ENCODE measurements around the gene GALNTL6. TPM values are rescaled to one million over a fixed set of nuclear protein-coding genes. Genes with fewer than 3 reads are reported as not detected.

The GALNTL6 gene
- total and polyA plus RNA-seq, 7 donors: 0.14 to 2.5 (median 0.42) TPM; not detected in 1

- Histone ChIP-seq H3K27me3 (no peaks in the 10 kb centered on the region), H3K4me3 (no peak overlapping the region), H3K36me3 (no peaks in the 10 kb centered on the region), H3K9me3 (no peaks in the 10 kb centered on the region), H3K27ac (no peak overlapping the region), H3K4me1 (no peaks in the 10 kb centered on the region)
- intact Hi-C loops (cut with DNase I): no loop called here
- DNase-seq: no peak
- TF ChIP-seq, protein P1, sequence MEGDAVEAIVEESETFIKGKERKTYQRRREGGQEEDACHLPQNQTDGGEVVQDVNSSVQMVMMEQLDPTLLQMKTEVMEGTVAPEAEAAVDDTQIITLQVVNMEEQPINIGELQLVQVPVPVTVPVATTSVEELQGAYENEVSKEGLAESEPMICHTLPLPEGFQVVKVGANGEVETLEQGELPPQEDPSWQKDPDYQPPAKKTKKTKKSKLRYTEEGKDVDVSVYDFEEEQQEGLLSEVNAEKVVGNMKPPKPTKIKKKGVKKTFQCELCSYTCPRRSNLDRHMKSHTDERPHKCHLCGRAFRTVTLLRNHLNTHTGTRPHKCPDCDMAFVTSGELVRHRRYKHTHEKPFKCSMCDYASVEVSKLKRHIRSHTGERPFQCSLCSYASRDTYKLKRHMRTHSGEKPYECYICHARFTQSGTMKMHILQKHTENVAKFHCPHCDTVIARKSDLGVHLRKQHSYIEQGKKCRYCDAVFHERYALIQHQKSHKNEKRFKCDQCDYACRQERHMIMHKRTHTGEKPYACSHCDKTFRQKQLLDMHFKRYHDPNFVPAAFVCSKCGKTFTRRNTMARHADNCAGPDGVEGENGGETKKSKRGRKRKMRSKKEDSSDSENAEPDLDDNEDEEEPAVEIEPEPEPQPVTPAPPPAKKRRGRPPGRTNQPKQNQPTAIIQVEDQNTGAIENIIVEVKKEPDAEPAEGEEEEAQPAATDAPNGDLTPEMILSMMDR (IDR thresholded peaks at IDR 0.05): no peak
- 79 to 89% methylated on average over 2 of the region's 2 CpGs for WGBS, 2 donors
Measured at GRCh38 chr4:172035562-172035961, 222.4 kb downstream of the GALNTL6 start.

DNA sequence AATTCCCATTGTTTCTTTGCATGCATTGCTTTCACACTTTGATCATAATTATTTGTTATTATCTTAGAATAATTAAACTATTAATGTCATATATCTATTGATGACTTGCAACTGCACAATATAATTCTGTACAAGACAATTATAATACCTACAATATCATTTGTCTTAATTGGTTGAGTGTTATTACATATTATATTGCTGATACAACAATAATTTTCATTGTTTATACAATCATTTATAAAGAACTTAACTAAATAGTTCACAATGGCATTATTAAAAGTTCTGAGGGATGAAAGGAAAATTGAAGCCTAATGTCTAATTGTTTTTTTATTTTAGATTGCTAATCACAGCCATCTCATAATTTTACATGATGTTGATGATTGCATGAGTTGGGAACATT, 227.6 kb downstream of the GALNTL6 start:
- intact Hi-C loops (cut with DNase I): no loop called here
- DNase-seq: no peak
- Histone ChIP-seq H3K4me1 (no peaks in the 10 kb centered on the region), H3K36me3 (no peaks in the 10 kb centered on the region), H3K9me3 (no peaks in the 10 kb centered on the region), H3K27ac (no peak overlapping the region), H3K27me3 (no peaks in the 10 kb centered on the region), H3K4me3 (no peak overlapping the region)
- TF ChIP-seq, protein P1 (IDR thresholded peaks at IDR 0.05): no peak
- TF ChIP-seq EP300 (IDR thresholded peaks at IDR 0.05): no peak
- no peak for TF ChIP-seq POLR2A (IDR thresholded peaks at IDR 0.05)
- no peak for TF ChIP-seq POLR2AphosphoS5 (IDR thresholded peaks at IDR 0.05)

GRCh38 chr4:172042714-172043114, 229.5 kb downstream of the GALNTL6 start:
- no peak for TF ChIP-seq EP300 (IDR thresholded peaks at IDR 0.05)
- intact Hi-C loops (cut with DNase I): no loop called here
- H3K36me3 ChIP-seq: no peaks in the 10 kb centered on the region
- no peak overlapping the region for H3K4me3 ChIP-seq
- H3K27ac ChIP-seq: no peak overlapping the region
- no peaks in the 10 kb centered on the region for H3K27me3 ChIP-seq
- WGBS, 2 donors: 19 to 54% methylated on average over 3 of the region's 3 CpGs
- no peak for DNase-seq
- H3K4me1 ChIP-seq: no peaks in the 10 kb centered on the region
- H3K9me3 ChIP-seq: no peaks in the 10 kb centered on the region

DNA sequence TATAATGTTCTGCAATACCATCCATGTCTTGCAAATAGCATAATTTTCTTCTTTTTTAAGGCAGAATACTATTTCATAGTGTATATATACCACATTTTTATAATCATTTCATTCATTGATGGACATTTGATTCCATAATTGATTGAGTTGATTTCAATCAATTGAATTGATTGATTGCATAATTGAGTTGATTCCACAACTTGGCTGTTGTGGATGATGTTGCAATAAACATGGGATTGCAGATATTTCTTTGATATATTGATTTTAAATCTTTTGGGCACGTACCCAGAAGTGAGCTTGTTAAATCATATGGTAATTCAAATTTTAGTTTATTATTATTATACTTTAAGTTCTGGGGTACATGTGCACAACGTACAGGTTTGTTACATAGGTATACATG, 232.8 kb downstream of the GALNTL6 start:
- no peaks in the 10 kb centered on the region for H3K27me3 ChIP-seq
- 74 to 83% methylated on average over 2 of the region's 2 CpGs for WGBS, 2 donors
- intact Hi-C loops (cut with DNase I): no loop called here
- TF ChIP-seq EP300 (IDR thresholded peaks at IDR 0.05) (no peak), POLR2A (IDR thresholded peaks at IDR 0.05) (no peak)
- no peaks in the 10 kb centered on the region for H3K36me3 ChIP-seq
- no peaks in the 10 kb centered on the region for H3K9me3 ChIP-seq
- H3K4me3 ChIP-seq: no peak overlapping the region
- H3K27ac ChIP-seq: no peak overlapping the region
- H3K4me1 ChIP-seq: no peaks in the 10 kb centered on the region
- no peak for DNase-seq

- Histone ChIP-seq H3K9me3 (no peaks in the 10 kb centered on the region), H3K27ac (no peak overlapping the region), H3K27me3 (no peaks in the 10 kb centered on the region), H3K4me1 (no peaks in the 10 kb centered on the region), H3K36me3 (no peaks in the 10 kb centered on the region), H3K4me3 (no peak overlapping the region)
- DNase-seq: no peak
- 72 to 80% methylated on average over 1 of the region's 1 CpG for WGBS, 2 donors
- intact Hi-C loops (cut with DNase I): no loop called here
- TF ChIP-seq, protein P1 (IDR thresholded peaks at IDR 0.05): no peak
- TF ChIP-seq POLR2AphosphoS5 (IDR thresholded peaks at IDR 0.05) (no peak), EP300 (IDR thresholded peaks at IDR 0.05) (no peak), POLR2A (IDR thresholded peaks at IDR 0.05) (no peak)
Measured at GRCh38 chr4:172048666-172049065, 235.5 kb downstream of the GALNTL6 start.

GRCh38 chr4:172050911-172051310, 237.7 kb downstream of the GALNTL6 start:
- Histone ChIP-seq H3K36me3 (no peaks in the 10 kb centered on the region), H3K9me3 (no peaks in the 10 kb centered on the region), H3K4me1 (no peaks in the 10 kb centered on the region), H3K27me3 (no peaks in the 10 kb centered on the region), H3K27ac (no peak overlapping the region), H3K4me3 (no peak overlapping the region)
- intact Hi-C loops (cut with DNase I): no loop called here
- DNase-seq: no peak
- TF ChIP-seq EP300 (IDR thresholded peaks at IDR 0.05) (no peak), POLR2AphosphoS5 (IDR thresholded peaks at IDR 0.05) (no peak), POLR2A (IDR thresholded peaks at IDR 0.05) (no peak)
- TF ChIP-seq, protein P1 (IDR thresholded peaks at IDR 0.05): no peak
- 68 to 83% methylated on average over 4 of the region's 4 CpGs for WGBS, 2 donors
